Mesenchymal stem cell (in vitro differentiated cells and primary cell): ENCODE data around the gene SLC39A9.
"Not testable (repeated sequence)": the region's sequence is repeated elsewhere in the genome, so short reads cannot be mapped to it uniquely, and the experiment has no call there.

ENCODE experiments used
- DNase-seq: peaks from one replicate; pipeline ENCODE4 v3.0.0-alpha.2; 2013
- H2AFZ ChIP-seq: one replicate; pipeline ENCODE4 v1.6.1; 2013; ENCODE audit warnings: low read depth, mild to moderate bottlenecking, control low read depth, inconsistent platforms, low read length, moderate library complexity
- H2AK5ac ChIP-seq: 2 replicates; pipeline ENCODE4 v1.6.1; 2013; ENCODE audit warnings: low read length, moderate library complexity, mild to moderate bottlenecking, inconsistent platforms; ENCODE audit not compliant: severe bottlenecking
- H2BK120ac ChIP-seq: one replicate; pipeline ENCODE4 v1.6.1; 2013; ENCODE audit warnings: low read depth, mild to moderate bottlenecking, inconsistent platforms, low read length, moderate library complexity
- H2BK12ac ChIP-seq, 2 experiments: one replicate each; pipeline ENCODE4 v1.6.1; 2013; ENCODE audit warnings: inconsistent platforms in 2 of 2, low read length in 2 of 2, mild to moderate bottlenecking in 2 of 2, moderate library complexity in 2 of 2, control low read depth in 1 of 2
- H2BK15ac ChIP-seq: one replicate; pipeline ENCODE4 v1.6.1; 2013; ENCODE audit warnings: mild to moderate bottlenecking, low read depth, inconsistent platforms; ENCODE audit not compliant: poor library complexity, severe bottlenecking
- H2BK5ac ChIP-seq: 2 replicates; pipeline ENCODE4 v1.6.1; 2013; ENCODE audit warnings: low read depth, mild to moderate bottlenecking, low read length, control low read depth, inconsistent platforms; ENCODE audit not compliant: poor library complexity, severe bottlenecking
- H3K14ac ChIP-seq, 2 experiments: one replicate each; pipeline ENCODE4 v1.6.1; 2013; ENCODE audit warnings: inconsistent platforms in 2 of 2, low read length in 2 of 2, control low read depth in 1 of 2, mild to moderate bottlenecking in 1 of 2, moderate library complexity in 1 of 2
- H3K18ac ChIP-seq, 2 experiments: one replicate each; pipeline ENCODE4 v1.6.1; 2013; ENCODE audit warnings: inconsistent platforms in 2 of 2, low read length in 2 of 2, control low read depth in 1 of 2, low read depth in 1 of 2, mild to moderate bottlenecking in 1 of 2
- H3K23ac ChIP-seq, 2 experiments: one replicate each; pipeline ENCODE4 v1.6.1; 2013; ENCODE audit warnings: inconsistent platforms in 2 of 2, low read length in 2 of 2, mild to moderate bottlenecking in 2 of 2, moderate library complexity in 2 of 2, control low read depth in 1 of 2
- H3K27ac ChIP-seq: 2 replicates; pipeline ENCODE4 v1.5.1; 2013; ENCODE audit warnings: mild to moderate bottlenecking, moderate library complexity, low read length, control low read depth, inconsistent platforms; ENCODE audit not compliant: poor library complexity, severe bottlenecking
- H3K27me3 ChIP-seq, 2 experiments: 2 replicates each; pipeline versions ENCODE4 v1.6.1 to v1.7.0; 2013; ENCODE audit warnings: low read length in 2 of 2, mild to moderate bottlenecking in 2 of 2, moderate library complexity in 2 of 2, control low read depth in 1 of 2, inconsistent platforms in 1 of 2; ENCODE audit not compliant: control insufficient read depth in 1 of 2, insufficient read depth in 1 of 2
- H3K36me3 ChIP-seq, 2 experiments: 2 replicates each; pipeline versions ENCODE4 v1.6.1 to v1.7.0; 2013; ENCODE audit warnings: low read length in 2 of 2, control low read depth in 1 of 2, inconsistent platforms in 1 of 2, low read depth in 1 of 2, mild to moderate bottlenecking in 1 of 2; ENCODE audit not compliant: insufficient read depth in 2 of 2, control insufficient read depth in 1 of 2
- H3K4ac ChIP-seq, 2 experiments: one replicate each; pipeline ENCODE4 v1.6.1; 2013; ENCODE audit warnings: inconsistent platforms in 2 of 2, low read length in 2 of 2, mild to moderate bottlenecking in 2 of 2, moderate library complexity in 2 of 2, control low read depth in 1 of 2, low read depth in 1 of 2
- H3K4me1 ChIP-seq: 2 replicates; pipeline ENCODE4 v1.6.1; 2013; ENCODE audit warnings: low read depth, low read length, control low read depth; ENCODE audit not compliant: control insufficient read depth, insufficient read depth
- H3K4me2 ChIP-seq: 2 replicates; pipeline ENCODE4 v1.6.1; 2013; ENCODE audit warnings: low read length, mild to moderate bottlenecking, inconsistent platforms; ENCODE audit not compliant: poor library complexity, severe bottlenecking
- H3K4me3 ChIP-seq, 2 experiments: 2 replicates each; pipeline versions ENCODE4 v1.5.1 to v1.7.0; 2013; ENCODE audit warnings: low read length in 2 of 2, mild to moderate bottlenecking in 2 of 2, control low read depth in 1 of 2, low read depth in 1 of 2; ENCODE audit not compliant: insufficient read depth in 1 of 2
- H3K79me1 ChIP-seq: replicated peaks from 2 replicates; pipeline ENCODE4 v1.6.1; 2013; ENCODE audit warnings: mild to moderate bottlenecking, control low read depth, low read length, inconsistent platforms; ENCODE audit not compliant: poor library complexity, severe bottlenecking
- H3K9ac ChIP-seq: 2 replicates; pipeline ENCODE4 v1.7.0; 2013; ENCODE audit warnings: mild to moderate bottlenecking, low read length, moderate library complexity
- H3K9me3 ChIP-seq: 2 replicates; pipeline ENCODE4 v1.7.0; 2013; ENCODE audit warnings: mild to moderate bottlenecking, low read length; ENCODE audit not compliant: control insufficient read depth
- H4K8ac ChIP-seq: one replicate; pipeline ENCODE4 v1.6.1; 2013; ENCODE audit warnings: inconsistent platforms, mild to moderate bottlenecking, low read length, moderate library complexity
- H4K91ac ChIP-seq: one replicate; pipeline ENCODE4 v1.6.1; 2013; ENCODE audit warnings: mild to moderate bottlenecking, low read length, inconsistent platforms
- WGBS: methylation state at CpG from one replicate; pipeline ENCODE4 v1.1.7; 2013; ENCODE audit warnings: mixed read lengths; 5-methylcytosine and 5-hydroxymethylcytosine counted together

Gene SLC39A9

GRCh38 chr14:69413483-69413882 lies 15.0 kb downstream of the SLC39A9 start:
- Histone ChIP-seq H4K8ac (no peak overlapping the region), H4K91ac (no peak overlapping the region), H3K18ac (no peak overlapping the region), H3K27me3 (no peaks in the 10 kb centered on the region), H2BK15ac (no peak overlapping the region), H2BK120ac (no peak overlapping the region), H3K4ac (no peak overlapping the region), H2AK5ac (no peak overlapping the region), H3K4me1 (no peaks in the 10 kb centered on the region), H2BK5ac (no peak overlapping the region), H3K36me3 (no peaks in the 10 kb centered on the region), H3K14ac (no peak overlapping the region), H3K23ac (no peak overlapping the region), H2AFZ (no peak overlapping the region), H3K27ac (no peak overlapping the region), H3K9me3 (no peaks in the 10 kb centered on the region), H3K9ac (no peak overlapping the region), H2BK12ac (no peak overlapping the region), H3K4me2 (no peak overlapping the region), H3K4me3 (no peak overlapping the region), H3K79me1 (peaks cover 5% of the 10 kb centered on the region)
- no peak for DNase-seq
- 100% methylated on average over 1 of the region's 2 CpGs for WGBS

GRCh38 chr14:69416087-69416486 lies 17.6 kb downstream of the SLC39A9 start:
- 100% methylated on average over 3 of the region's 4 CpGs for WGBS

GRCh38 chr14:69423279-69423678 lies 24.8 kb downstream of the SLC39A9 start:
- no peak overlapping the region for H2BK15ac ChIP-seq
- no peak overlapping the region for H3K4me2 ChIP-seq
- no peak for DNase-seq
- H3K36me3 ChIP-seq: peaks cover 20 to 44% of the 10 kb centered on the region in 2 experiments
- H3K9ac ChIP-seq: no peak overlapping the region
- H3K27me3 ChIP-seq: no peaks in the 10 kb centered on the region
- H3K14ac ChIP-seq: no peak overlapping the region
- H3K27ac ChIP-seq: no peak overlapping the region
- no peak overlapping the region for H3K23ac ChIP-seq
- H3K9me3 ChIP-seq: no peaks in the 10 kb centered on the region
- no peak overlapping the region for H2BK12ac ChIP-seq
- H3K79me1 ChIP-seq: peaks cover 24% of the 10 kb centered on the region
- no peak overlapping the region for H2BK120ac ChIP-seq
- no peak overlapping the region for H2AFZ ChIP-seq
- H3K18ac ChIP-seq: no peak overlapping the region
- H2AK5ac ChIP-seq: no peak overlapping the region
- over 99% methylated on average over 4 of the region's 4 CpGs for WGBS
- no peaks in the 10 kb centered on the region for H3K4me1 ChIP-seq
- H4K8ac ChIP-seq: no peak overlapping the region
- H4K91ac ChIP-seq: no peak overlapping the region
- H3K4ac ChIP-seq: no peak overlapping the region
- H3K4me3 ChIP-seq: no peak overlapping the region
- H2BK5ac ChIP-seq: no peak overlapping the region

More at GRCh38 chr14:69416087-69416486, 17.6 kb downstream of the SLC39A9 start:
- H3K18ac ChIP-seq, H3K4me3 ChIP-seq, H3K4me1 ChIP-seq, H4K91ac ChIP-seq, H3K9ac ChIP-seq, H2BK5ac ChIP-seq, H2AFZ ChIP-seq, H4K8ac ChIP-seq, H3K9me3 ChIP-seq, H2AK5ac ChIP-seq, H3K27ac ChIP-seq, H2BK15ac ChIP-seq, H3K4me2 ChIP-seq, H3K14ac ChIP-seq, H3K79me1 ChIP-seq, H2BK120ac ChIP-seq, H3K4ac ChIP-seq, H2BK12ac ChIP-seq, DNase-seq, H3K23ac ChIP-seq, H3K36me3 ChIP-seq, H3K27me3 ChIP-seq: not testable (repeated sequence)

- Histone ChIP-seq H3K18ac (no peak overlapping the region), H3K4ac (no peak overlapping the region), H3K27ac (no peak overlapping the region), H2BK15ac (no peak overlapping the region), H3K27me3 (no peaks in the 10 kb centered on the region), H2BK120ac (no peak overlapping the region), H3K79me1 (peaks cover 27% of the 10 kb centered on the region), H2AK5ac (no peak overlapping the region), H3K14ac (no peak overlapping the region), H4K8ac (no peak overlapping the region), H3K9ac (no peak overlapping the region), H3K36me3 (peaks cover 20 to 52% of the 10 kb centered on the region in 2 experiments), H3K4me1 (no peaks in the 10 kb centered on the region), H2AFZ (no peak overlapping the region), H3K4me2 (no peak overlapping the region), H3K23ac (no peak overlapping the region), H3K9me3 (no peaks in the 10 kb centered on the region), H2BK5ac (no peak overlapping the region), H2BK12ac (no peak overlapping the region), H4K91ac (no peak overlapping the region), H3K4me3 (no peak overlapping the region)
- 100% methylated on average over 2 of the region's 2 CpGs for WGBS
- DNase-seq: peak; percentile 51
These were observed 25.8 kb downstream of the SLC39A9 start for GRCh38 chr14:69424149-69424923.
